ENCODE measurements around the gene RENBP. TPM values are rescaled to one million over a fixed set of nuclear protein-coding genes. Genes with fewer than 3 reads are reported as not detected.
A peak's percentile ranks its signal among the peaks of the same experiment; 100 is the strongest.

Gene RENBP
- total and polyA plus RNA-seq, 11 donors = 5.1 to 35.5 (median 9.9) TPM

DNA sequence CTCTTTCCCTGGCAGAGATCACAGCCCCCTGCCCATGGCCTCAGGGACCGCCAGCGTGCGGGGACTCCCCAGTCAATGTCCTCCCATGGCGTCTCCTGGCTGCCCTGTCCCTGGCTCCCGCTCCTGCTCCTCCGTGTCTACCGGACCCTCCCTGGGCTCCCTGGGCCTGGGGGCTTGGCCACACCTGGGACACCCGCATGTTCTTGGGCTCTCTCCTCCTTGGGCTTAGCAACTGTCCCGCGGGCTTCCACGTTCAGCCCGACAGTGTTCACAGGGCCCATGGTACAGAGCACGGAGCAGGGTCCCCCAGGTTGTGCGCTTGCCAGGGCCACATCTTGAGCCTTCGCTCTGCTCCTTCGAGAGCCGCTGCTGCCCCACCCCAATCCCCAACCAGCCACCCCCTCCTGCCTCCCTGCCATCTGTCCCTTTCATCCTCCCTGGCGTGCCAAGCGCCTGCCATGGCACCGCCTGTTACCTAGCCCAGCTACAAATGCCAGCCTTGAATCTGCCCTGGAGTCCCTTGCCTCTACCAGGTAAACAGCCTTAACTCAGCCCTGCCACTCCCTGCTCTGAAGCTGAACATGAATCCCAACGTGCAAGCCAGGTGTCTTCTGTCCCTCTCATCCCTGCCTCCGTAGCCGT is 36.1 kb downstream of the RENBP start:
- Histone ChIP-seq H3K4me1 (peaks cover 0 to 11% (median 0%) of the 10 kb centered on the region in 12 donors), H3K27me3 (peaks cover 0 to 44% (median 0%) of the 10 kb centered on the region in 9 donors), H3K27ac (no peak overlapping the region), H3K4me3 (no peak overlapping the region), H3K9me3 (no peaks in the 10 kb centered on the region), H3K36me3 (peaks cover 0 to 27% (median 0%) of the 10 kb centered on the region in 9 donors)
- WGBS, 4 donors = 87 to 92% (median 89%) methylated on average over 21 to 23 of the region's 23 CpGs
- TF ChIP-seq, protein P1, sequence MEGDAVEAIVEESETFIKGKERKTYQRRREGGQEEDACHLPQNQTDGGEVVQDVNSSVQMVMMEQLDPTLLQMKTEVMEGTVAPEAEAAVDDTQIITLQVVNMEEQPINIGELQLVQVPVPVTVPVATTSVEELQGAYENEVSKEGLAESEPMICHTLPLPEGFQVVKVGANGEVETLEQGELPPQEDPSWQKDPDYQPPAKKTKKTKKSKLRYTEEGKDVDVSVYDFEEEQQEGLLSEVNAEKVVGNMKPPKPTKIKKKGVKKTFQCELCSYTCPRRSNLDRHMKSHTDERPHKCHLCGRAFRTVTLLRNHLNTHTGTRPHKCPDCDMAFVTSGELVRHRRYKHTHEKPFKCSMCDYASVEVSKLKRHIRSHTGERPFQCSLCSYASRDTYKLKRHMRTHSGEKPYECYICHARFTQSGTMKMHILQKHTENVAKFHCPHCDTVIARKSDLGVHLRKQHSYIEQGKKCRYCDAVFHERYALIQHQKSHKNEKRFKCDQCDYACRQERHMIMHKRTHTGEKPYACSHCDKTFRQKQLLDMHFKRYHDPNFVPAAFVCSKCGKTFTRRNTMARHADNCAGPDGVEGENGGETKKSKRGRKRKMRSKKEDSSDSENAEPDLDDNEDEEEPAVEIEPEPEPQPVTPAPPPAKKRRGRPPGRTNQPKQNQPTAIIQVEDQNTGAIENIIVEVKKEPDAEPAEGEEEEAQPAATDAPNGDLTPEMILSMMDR (IDR thresholded peaks at IDR 0.05) = no peak
- TF ChIP-seq POLR2A (IDR thresholded peaks at IDR 0.05) = no peak
- ATAC-seq = no peak
- DNase-seq = peak in 1 of 5 donors; percentile 11
- intact Hi-C loops (cut with DNase I) = loop anchor here in 2 of 10 donors (10.0 kb wide), 1 partner anchor 74 kb away; the partner anchor contains the start of gene PDZD4 (in 2 of the 2)

DNA sequence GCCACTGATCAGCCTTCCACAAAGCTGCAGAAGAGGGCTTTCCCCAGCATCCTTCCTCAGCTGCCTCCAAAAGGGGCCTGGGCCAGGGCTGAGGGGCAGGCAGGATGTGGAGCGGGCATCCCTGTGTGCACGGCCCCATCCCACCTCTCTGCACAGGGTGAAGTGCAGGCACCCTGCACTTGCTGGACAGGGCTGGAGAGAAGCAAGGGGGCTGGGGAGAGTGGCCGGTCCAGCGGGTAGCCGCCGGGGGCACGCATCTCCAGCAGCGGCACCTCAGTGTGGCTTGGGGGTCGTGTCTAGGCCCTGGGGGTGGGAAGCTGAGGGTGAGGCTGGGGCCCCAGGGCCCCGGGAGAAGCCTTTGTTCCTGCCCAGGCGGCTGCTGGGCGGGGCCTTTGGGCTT is 37.0 kb downstream of the RENBP start:
- Histone ChIP-seq H3K9me3 (no peaks in the 10 kb centered on the region), H3K36me3 (peaks cover 0 to 22% (median 0%) of the 10 kb centered on the region in 9 donors), H3K4me3 (no peak overlapping the region), H3K27me3 (peaks cover 0 to 38% (median 0%) of the 10 kb centered on the region in 9 donors), H3K4me1 (peaks cover 0 to 12% (median 0%) of the 10 kb centered on the region in 12 donors), H3K27ac (no peak overlapping the region)
- DNase-seq = no peak
- TF ChIP-seq, protein P1 (IDR thresholded peaks at IDR 0.05) = no peak
- TF ChIP-seq POLR2A (IDR thresholded peaks at IDR 0.05) = no peak
- ATAC-seq = no peak
- 77 to 84% (median 79%) methylated on average over 11 to 12 of the region's 12 CpGs for WGBS, 4 donors
- intact Hi-C loops (cut with DNase I) = loop anchor here in 2 of 10 donors (10.0 kb wide), 1 partner anchor 73 kb away; the partner anchor contains the start of gene PDZD4 (in 2 of the 2)

DNA sequence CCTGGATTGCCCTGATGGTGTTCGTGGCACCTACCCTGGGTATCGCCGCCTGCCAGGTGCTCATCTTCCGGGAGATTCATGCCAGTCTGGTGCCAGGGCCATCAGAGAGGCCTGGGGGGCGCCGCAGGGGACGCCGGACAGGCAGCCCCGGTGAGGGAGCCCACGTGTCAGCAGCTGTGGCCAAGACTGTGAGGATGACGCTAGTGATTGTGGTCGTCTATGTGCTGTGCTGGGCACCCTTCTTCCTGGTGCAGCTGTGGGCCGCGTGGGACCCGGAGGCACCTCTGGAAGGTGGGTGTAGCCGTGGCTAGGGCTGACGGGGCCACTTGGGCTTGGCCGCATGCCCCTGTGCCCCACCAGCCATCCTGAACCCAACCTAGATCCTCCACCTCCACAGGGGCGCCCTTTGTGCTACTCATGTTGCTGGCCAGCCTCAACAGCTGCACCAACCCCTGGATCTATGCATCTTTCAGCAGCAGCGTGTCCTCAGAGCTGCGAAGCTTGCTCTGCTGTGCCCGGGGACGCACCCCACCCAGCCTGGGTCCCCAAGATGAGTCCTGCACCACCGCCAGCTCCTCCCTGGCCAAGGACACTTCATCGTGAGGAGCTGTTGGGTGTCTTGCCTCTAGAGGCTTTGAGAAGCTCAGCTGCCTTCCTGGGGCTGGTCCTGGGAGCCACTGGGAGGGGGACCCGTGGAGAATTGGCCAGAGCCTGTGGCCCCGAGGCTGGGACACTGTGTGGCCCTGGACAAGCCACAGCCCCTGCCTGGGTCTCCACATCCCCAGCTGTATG is 38.1 kb downstream of the RENBP start:
- H3K36me3 ChIP-seq = peaks cover 0 to 11% (median 0%) of the 10 kb centered on the region in 9 donors
- no peak overlapping the region for H3K27ac ChIP-seq
- peaks cover 0 to 30% (median 0%) of the 10 kb centered on the region in 9 donors for H3K27me3 ChIP-seq
- H3K4me1 ChIP-seq = peaks cover 0 to 21% (median 1%) of the 10 kb centered on the region in 12 donors
- H3K4me3 ChIP-seq = peak overlapping the region in 1 of 12 donors; percentile 46
- ATAC-seq = no peak
- no peak for TF ChIP-seq POLR2A (IDR thresholded peaks at IDR 0.05)
- TF ChIP-seq, protein P1 (IDR thresholded peaks at IDR 0.05) = no peak
- DNase-seq = peak in 1 of 5 donors; percentile 33
- WGBS, 4 donors = 74 to 85% (median 80%) methylated on average over 20 to 27 of the region's 27 CpGs
- no peaks in the 10 kb centered on the region for H3K9me3 ChIP-seq
- intact Hi-C loops (cut with DNase I) = loop anchor here in 2 of 10 donors (10.0 kb wide), 1 partner anchor 72 kb away; the partner anchor contains the start of gene PDZD4 (in 2 of the 2)
